ENCODE measurements around the gene KIR3DL3.

DNA sequence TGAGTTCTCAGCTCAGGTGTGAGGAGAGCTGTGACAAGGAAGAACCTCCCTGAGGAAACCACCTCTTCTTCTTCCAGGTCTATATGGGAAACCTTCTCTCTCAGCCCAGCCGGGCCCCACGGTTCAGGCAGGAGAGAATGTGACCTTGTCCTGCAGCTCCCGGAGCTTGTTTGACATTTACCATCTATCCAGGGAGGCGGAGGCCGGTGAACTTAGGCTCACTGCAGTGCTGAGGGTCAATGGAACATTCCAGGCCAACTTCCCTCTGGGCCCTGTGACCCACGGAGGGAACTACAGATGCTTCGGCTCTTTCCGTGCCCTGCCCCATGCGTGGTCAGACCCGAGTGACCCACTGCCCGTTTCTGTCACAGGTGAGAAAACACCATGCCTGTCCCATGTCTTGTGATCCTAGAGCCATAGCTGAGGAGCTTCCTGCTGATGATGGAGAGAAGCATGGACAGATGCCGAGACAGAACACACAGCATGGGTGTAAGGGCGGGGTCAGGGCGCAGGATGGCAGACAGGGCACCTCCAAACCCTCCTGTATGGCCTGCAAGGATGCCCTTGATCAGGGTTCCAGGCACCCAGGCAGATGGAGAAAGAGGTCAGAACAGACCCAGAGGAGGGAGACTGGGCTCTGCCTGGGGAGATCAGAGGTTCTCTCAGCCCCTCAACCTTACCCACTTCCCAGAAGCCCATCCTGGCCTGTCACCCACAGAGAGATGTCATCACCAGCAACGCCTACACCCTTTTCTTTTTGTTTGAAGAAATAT, 5.4 kb downstream of the KIR3DL3 start:
- TF ChIP-seq, protein P1, sequence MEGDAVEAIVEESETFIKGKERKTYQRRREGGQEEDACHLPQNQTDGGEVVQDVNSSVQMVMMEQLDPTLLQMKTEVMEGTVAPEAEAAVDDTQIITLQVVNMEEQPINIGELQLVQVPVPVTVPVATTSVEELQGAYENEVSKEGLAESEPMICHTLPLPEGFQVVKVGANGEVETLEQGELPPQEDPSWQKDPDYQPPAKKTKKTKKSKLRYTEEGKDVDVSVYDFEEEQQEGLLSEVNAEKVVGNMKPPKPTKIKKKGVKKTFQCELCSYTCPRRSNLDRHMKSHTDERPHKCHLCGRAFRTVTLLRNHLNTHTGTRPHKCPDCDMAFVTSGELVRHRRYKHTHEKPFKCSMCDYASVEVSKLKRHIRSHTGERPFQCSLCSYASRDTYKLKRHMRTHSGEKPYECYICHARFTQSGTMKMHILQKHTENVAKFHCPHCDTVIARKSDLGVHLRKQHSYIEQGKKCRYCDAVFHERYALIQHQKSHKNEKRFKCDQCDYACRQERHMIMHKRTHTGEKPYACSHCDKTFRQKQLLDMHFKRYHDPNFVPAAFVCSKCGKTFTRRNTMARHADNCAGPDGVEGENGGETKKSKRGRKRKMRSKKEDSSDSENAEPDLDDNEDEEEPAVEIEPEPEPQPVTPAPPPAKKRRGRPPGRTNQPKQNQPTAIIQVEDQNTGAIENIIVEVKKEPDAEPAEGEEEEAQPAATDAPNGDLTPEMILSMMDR (conservative IDR thresholded peaks at IDR 0.05; ENCODE audit: low read depth, low read length): no peak
- no peak for TF ChIP-seq EZH2phosphoT487 (IDR thresholded peaks at IDR 0.05; ENCODE audit: borderline replicate concordance, low read length)

Measured in PC-3 (cell line).